Kidney (tissue), 14 donors: ENCODE results near the gene C1QL1. TPM values are rescaled to one million over a fixed set of nuclear protein-coding genes. Genes with fewer than 3 reads are reported as not detected.

ENCODE experiments used
- DNase-seq, 5 donors: peaks; one replicate each; pipeline ENCODE4 v3.0.0-alpha.2; 2013 to 2020
- FAIRE-seq: peaks from 2 replicates; lab custom pipeline; 2012; peaks lifted over from hg19 to GRCh38; lab: Jason Lieb, UNC
- H3K27ac ChIP-seq, 2 donors: one replicate each; pipeline ENCODE4 v1.7.0; 2013; ENCODE audit warnings: low read depth in 2 of 2, low read length in 2 of 2, inconsistent platforms in 1 of 2
- H3K27me3 ChIP-seq: one replicate; pipeline ENCODE4 v1.7.1; 2013; ENCODE audit warnings: low read length, inconsistent platforms; ENCODE audit not compliant: control insufficient read depth, insufficient read depth
- H3K36me3 ChIP-seq, 3 donors: one replicate each; pipeline versions ENCODE4 v1.7.0 to v1.7.1; 2013; ENCODE audit warnings: low read length in 3 of 3, control low read depth in 1 of 3, inconsistent platforms in 1 of 3; ENCODE audit not compliant: insufficient read depth in 3 of 3, control insufficient read depth in 2 of 3
- H3K4me1 ChIP-seq, 3 donors: one replicate each; pipeline versions ENCODE4 v1.7.0 to v1.7.1; 2013; ENCODE audit warnings: low read length in 3 of 3, inconsistent platforms in 1 of 3, low read depth in 1 of 3; ENCODE audit not compliant: control insufficient read depth in 2 of 3, insufficient read depth in 2 of 3
- H3K4me3 ChIP-seq, 3 donors: one replicate each; pipeline versions ENCODE4 v1.7.0 to v1.8.1; 2013; ENCODE audit warnings: low read length in 3 of 3, control low read depth in 1 of 3, inconsistent platforms in 1 of 3
- H3K9ac ChIP-seq, 3 donors: one replicate each; pipeline versions ENCODE4 v1.7.0 to v1.7.1; 2013; ENCODE audit warnings: low read length in 3 of 3, control low read depth in 1 of 3, inconsistent platforms in 1 of 3
- H3K9me3 ChIP-seq, 3 donors: one replicate each; pipeline versions ENCODE4 v1.7.0 to v1.7.1; 2013; ENCODE audit warnings: low read length in 3 of 3, control low read depth in 1 of 3, inconsistent platforms in 1 of 3; ENCODE audit not compliant: control insufficient read depth in 2 of 3, insufficient read depth in 1 of 3
- intact Hi-C: fragments of 100-400 bp; cut with DNase I; formaldehyde crosslinking; loops from one replicate; pipeline ENCODE4 v1.11.1; 2022
- polyA plus RNA-seq: library from polyadenylated mRNA; stranded (reverse); fragments of 350-450 nt; fragmentation: Illumina TruSeq; extraction: RNeasy Lipid Tissue Mini Kit (QIAGEN cat#74804); gene quantifications from one replicate; pipeline ENCODE4 v1.2.3, GENCODE V29; 2014; ENCODE audit warnings: low read depth, low replicate concordance; ENCODE audit not compliant: insufficient read depth
- total RNA-seq: library from RNA; stranded (reverse); fragmentation: NEBNext Ultra II Directional; extraction: Animal tissue kit (Norgen Biotek cat#: 25700); gene quantifications from one replicate; pipeline ENCODE4 v1.2.1, GENCODE V29; 2021
- TF ChIP-seq, protein P1 (sequence below): IDR thresholded peaks from 3 replicates; pipeline ENCODE4 v1.5.1; 2012; ENCODE audit warnings: mild to moderate bottlenecking, moderate library complexity, borderline replicate concordance; ENCODE audit not compliant: insufficient read depth; ENCODE audit errors: extremely low read depth
- donor health status: control.
- donor health status: control.
- donor health status: control.
- donor health status: control.
- donor health status: control.
- donor health status: DM: yes; HTN: yes; CAD: no.
- donor health status: Normal renal cell carcinoma (clear cell type).

Gene C1QL1
- total and polyA plus RNA-seq, 2 donors from 2014 or later = 0.76 to 25.4 TPM

- TF ChIP-seq, protein P1, sequence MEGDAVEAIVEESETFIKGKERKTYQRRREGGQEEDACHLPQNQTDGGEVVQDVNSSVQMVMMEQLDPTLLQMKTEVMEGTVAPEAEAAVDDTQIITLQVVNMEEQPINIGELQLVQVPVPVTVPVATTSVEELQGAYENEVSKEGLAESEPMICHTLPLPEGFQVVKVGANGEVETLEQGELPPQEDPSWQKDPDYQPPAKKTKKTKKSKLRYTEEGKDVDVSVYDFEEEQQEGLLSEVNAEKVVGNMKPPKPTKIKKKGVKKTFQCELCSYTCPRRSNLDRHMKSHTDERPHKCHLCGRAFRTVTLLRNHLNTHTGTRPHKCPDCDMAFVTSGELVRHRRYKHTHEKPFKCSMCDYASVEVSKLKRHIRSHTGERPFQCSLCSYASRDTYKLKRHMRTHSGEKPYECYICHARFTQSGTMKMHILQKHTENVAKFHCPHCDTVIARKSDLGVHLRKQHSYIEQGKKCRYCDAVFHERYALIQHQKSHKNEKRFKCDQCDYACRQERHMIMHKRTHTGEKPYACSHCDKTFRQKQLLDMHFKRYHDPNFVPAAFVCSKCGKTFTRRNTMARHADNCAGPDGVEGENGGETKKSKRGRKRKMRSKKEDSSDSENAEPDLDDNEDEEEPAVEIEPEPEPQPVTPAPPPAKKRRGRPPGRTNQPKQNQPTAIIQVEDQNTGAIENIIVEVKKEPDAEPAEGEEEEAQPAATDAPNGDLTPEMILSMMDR = no peak
- Histone ChIP-seq H3K36me3 (no peaks in the 10 kb centered on the region), H3K9ac (no peak overlapping the region), H3K27ac (no peak overlapping the region), H3K4me3 (no peak overlapping the region), H3K9me3 (no peaks in the 10 kb centered on the region), H3K27me3 (no peaks in the 10 kb centered on the region), H3K4me1 (no peaks in the 10 kb centered on the region)
- no peak for FAIRE-seq
- intact Hi-C loops = no loop called here
- peak; percentile 16 to 80 (median 73) for DNase-seq
These were observed 12.3 kb downstream of the C1QL1 start for GRCh38 chr17:44955674-44956425.

- TF ChIP-seq, protein P1 = no peak
- Histone ChIP-seq H3K27me3 (no peaks in the 10 kb centered on the region), H3K9ac (no peak overlapping the region), H3K4me1 (peaks cover 0 to 3% (median 0%) of the 10 kb centered on the region in 3 donors), H3K4me3 (no peak overlapping the region), H3K27ac (no peak overlapping the region), H3K36me3 (no peaks in the 10 kb centered on the region), H3K9me3 (no peaks in the 10 kb centered on the region)
- FAIRE-seq (no peak), DNase-seq (peak in 1 of 5 donors; percentile 11)
- intact Hi-C loops = no loop called here
These were observed 15.1 kb downstream of the C1QL1 start for GRCh38 chr17:44952946-44953475.

GRCh38 chr17:44948315-44948795, 19.7 kb downstream of the C1QL1 start:
- H3K4me3 ChIP-seq = peak overlapping the region; percentile 75 to 98 (median 75)
- FAIRE-seq (no peak), DNase-seq (no peak)
- H3K36me3 ChIP-seq = no peaks in the 10 kb centered on the region
- no peak overlapping the region for H3K27ac ChIP-seq
- intact Hi-C loops = no loop called here
- TF ChIP-seq, protein P1 = no peak
- peak overlapping the region in 2 of 3 donors; percentile 68 to 91 for H3K9ac ChIP-seq
- H3K27me3 ChIP-seq = no peaks in the 10 kb centered on the region
- no peaks in the 10 kb centered on the region for H3K9me3 ChIP-seq
- H3K4me1 ChIP-seq = peaks cover 0 to 8% (median 3%) of the 10 kb centered on the region in 3 donors
